Measurements from ENCODE around the gene ELOVL6. TPM values are rescaled to one million over a fixed set of nuclear protein-coding genes. Genes with fewer than 3 reads are reported as not detected.

The ELOVL6 gene
- total RNA-seq, 4 donors from 2014 or later = 15.9 to 32.2 (median 20.4) TPM

DNA sequence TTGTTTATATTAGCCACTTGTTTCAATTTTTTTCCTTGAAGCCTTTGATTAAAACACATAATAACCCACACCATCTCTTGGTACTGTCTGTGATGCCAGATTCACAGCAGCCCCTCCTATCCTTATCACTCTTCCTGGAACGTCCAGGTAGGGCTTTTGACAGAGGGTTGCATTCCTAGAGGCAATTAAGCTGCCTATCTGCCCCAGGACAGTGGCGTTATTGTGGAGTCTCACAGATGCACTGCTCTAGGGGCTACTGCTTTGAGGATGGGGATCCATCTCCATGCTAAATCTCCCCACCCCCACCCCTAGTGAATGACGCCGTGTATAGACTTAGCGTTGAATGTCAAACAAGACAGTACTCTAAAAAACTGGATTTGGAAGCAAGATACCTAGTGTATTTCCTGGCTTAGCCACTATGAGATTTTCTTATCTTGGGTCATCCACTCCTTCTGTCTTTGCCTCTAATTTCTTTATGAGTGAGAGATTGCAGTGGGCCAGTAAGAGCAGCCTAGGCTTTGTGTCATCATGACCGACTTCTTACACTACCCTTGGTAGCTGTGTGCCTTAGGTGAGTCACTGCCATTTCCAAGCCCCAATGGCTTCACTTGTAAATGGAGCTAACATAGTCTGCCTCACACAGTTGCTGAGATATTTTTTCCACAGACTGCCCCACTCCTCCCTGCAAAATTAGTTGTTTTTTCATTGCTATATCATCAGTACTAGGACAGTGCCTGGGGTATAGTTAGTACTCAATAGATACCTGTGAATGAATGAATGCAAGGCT, 194.8 kb downstream of the ELOVL6 start:
- intact Hi-C loops (cut with DNase I; ENCODE audit: low total_unique reads) = no loop called here

GRCh38 chr4:110002326-110002725, 196.1 kb downstream of the ELOVL6 start:
- 71 to 76% methylated on average over 3 of the region's 3 CpGs for WGBS, 2 donors
- intact Hi-C loops (cut with DNase I; ENCODE audit: low total_unique reads) = no loop called here
- no peak for DNase-seq (ENCODE audit: low spot score in 2 of 2)
- TF ChIP-seq POLR2A (IDR thresholded peaks at IDR 0.05) = no peak
- TF ChIP-seq, protein P1, sequence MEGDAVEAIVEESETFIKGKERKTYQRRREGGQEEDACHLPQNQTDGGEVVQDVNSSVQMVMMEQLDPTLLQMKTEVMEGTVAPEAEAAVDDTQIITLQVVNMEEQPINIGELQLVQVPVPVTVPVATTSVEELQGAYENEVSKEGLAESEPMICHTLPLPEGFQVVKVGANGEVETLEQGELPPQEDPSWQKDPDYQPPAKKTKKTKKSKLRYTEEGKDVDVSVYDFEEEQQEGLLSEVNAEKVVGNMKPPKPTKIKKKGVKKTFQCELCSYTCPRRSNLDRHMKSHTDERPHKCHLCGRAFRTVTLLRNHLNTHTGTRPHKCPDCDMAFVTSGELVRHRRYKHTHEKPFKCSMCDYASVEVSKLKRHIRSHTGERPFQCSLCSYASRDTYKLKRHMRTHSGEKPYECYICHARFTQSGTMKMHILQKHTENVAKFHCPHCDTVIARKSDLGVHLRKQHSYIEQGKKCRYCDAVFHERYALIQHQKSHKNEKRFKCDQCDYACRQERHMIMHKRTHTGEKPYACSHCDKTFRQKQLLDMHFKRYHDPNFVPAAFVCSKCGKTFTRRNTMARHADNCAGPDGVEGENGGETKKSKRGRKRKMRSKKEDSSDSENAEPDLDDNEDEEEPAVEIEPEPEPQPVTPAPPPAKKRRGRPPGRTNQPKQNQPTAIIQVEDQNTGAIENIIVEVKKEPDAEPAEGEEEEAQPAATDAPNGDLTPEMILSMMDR (IDR thresholded peaks at IDR 0.05) = no peak
- H3K4me3 ChIP-seq (ENCODE audit: low read depth, poor library complexity, severe bottlenecking) = no peak overlapping the region

More for the DNA sequence above, 194.8 kb downstream of the ELOVL6 start:
- H3K4me3 ChIP-seq (ENCODE audit: low read depth, poor library complexity, severe bottlenecking) = no peak overlapping the region
- 70 to 71% methylated on average over 6 of the region's 6 CpGs for WGBS, 2 donors
- TF ChIP-seq POLR2A (IDR thresholded peaks at IDR 0.05) = no peak
- TF ChIP-seq, protein P1 (IDR thresholded peaks at IDR 0.05) = no peak
- DNase-seq (ENCODE audit: low spot score in 2 of 2) = no peak

GRCh38 chr4:109999585-109999912, 198.9 kb downstream of the ELOVL6 start:
- intact Hi-C loops (cut with DNase I; ENCODE audit: low total_unique reads) = no loop called here
- TF ChIP-seq, protein P1 (IDR thresholded peaks at IDR 0.05) = no peak
- TF ChIP-seq POLR2A (IDR thresholded peaks at IDR 0.05) = no peak
- no peak overlapping the region for H3K4me3 ChIP-seq (ENCODE audit: low read depth, poor library complexity, severe bottlenecking)
- DNase-seq (ENCODE audit: low spot score in 2 of 2) = no peak
- 78 to 82% methylated on average over 9 of the region's 9 CpGs for WGBS, 2 donors

- WGBS, 2 donors = 44 to 47% methylated on average over 3 of the region's 3 CpGs
- intact Hi-C loops (cut with DNase I; ENCODE audit: low total_unique reads) = no loop called here
- no peak overlapping the region for H3K4me3 ChIP-seq (ENCODE audit: low read depth, poor library complexity, severe bottlenecking)
- TF ChIP-seq, protein P1 (IDR thresholded peaks at IDR 0.05) = no peak
- TF ChIP-seq POLR2A (IDR thresholded peaks at IDR 0.05) = no peak
- DNase-seq (ENCODE audit: low spot score in 2 of 2) = no peak
These were observed 199.4 kb downstream of the ELOVL6 start for GRCh38 chr4:109998867-109999584.

- no peak overlapping the region for H3K4me3 ChIP-seq (ENCODE audit: low read depth, poor library complexity, severe bottlenecking)
- DNase-seq (ENCODE audit: low spot score in 2 of 2) = no peak
- intact Hi-C loops (cut with DNase I; ENCODE audit: low total_unique reads) = no loop called here
- TF ChIP-seq POLR2A (IDR thresholded peaks at IDR 0.05) = no peak
- TF ChIP-seq, protein P1 (IDR thresholded peaks at IDR 0.05) = no peak
- WGBS, 2 donors = 44 to 62% methylated on average over 3 of the region's 3 CpGs
These were observed 201.9 kb downstream of the ELOVL6 start for GRCh38 chr4:109996526-109996925.
